CD4-positive, alpha-beta T cell (primary cell): ENCODE data around the gene CCDC87. TPM values are rescaled to one million over a fixed set of nuclear protein-coding genes. Genes with fewer than 3 reads are reported as not detected.

Source experiments
- ATAC-seq: fragments of 200-7000 bp; cut with Tn5 transposase; one replicate; pipeline ENCODE4 v1.10.0; 2022; ENCODE audit warnings: mild to moderate bottlenecking; ENCODE audit not compliant: poor library complexity
- CTCF ChIA-PET: fragments of 350-600 bp; sonication (Branson Sonifier 250); formaldehyde crosslinking; loops from one replicate; lab custom pipeline; 2021; ENCODE audit warnings: antibody characterized with exemption, inconsistent platforms; lab: Charles Lee
- POLR2A ChIA-PET: fragments of 350-600 bp; sonication (Branson Sonifier 250); formaldehyde crosslinking; loops from one replicate; lab custom pipeline; 2021; ENCODE audit warnings: antibody characterized with exemption, inconsistent platforms; lab: Charles Lee
- DNase-seq, 14 experiments: peaks; one replicate each; pipeline ENCODE4 v3.0.0-alpha.2; 2013 to 2020; ENCODE audit warnings: mixed read lengths in 2 of 14
- H3K27ac ChIP-seq, 2 donors: one replicate each; pipeline versions ENCODE4 v1.5.1 to v1.7.0; 2013; ENCODE audit warnings: low read length in 2 of 2, low read depth in 1 of 2, mild to moderate bottlenecking in 1 of 2
- H3K27me3 ChIP-seq, 2 experiments: 1 replicate in 1 of 2; 2 replicates in 1 of 2; pipeline versions ENCODE4 v1.6.1 to v1.7.0; 2013; ENCODE audit warnings: low read length in 2 of 2, control low read depth in 1 of 2, mild to moderate bottlenecking in 1 of 2, moderate library complexity in 1 of 2; ENCODE audit not compliant: insufficient read depth in 2 of 2, control insufficient read depth in 1 of 2
- H3K36me3 ChIP-seq: one replicate; pipeline ENCODE4 v1.6.1; 2013; ENCODE audit warnings: low read length, control low read depth; ENCODE audit not compliant: insufficient read depth
- H3K4me1 ChIP-seq: one replicate; pipeline ENCODE4 v1.6.1; 2013; ENCODE audit warnings: low read length, control low read depth; ENCODE audit not compliant: insufficient read depth
- H3K4me3 ChIP-seq: one replicate; pipeline ENCODE4 v1.5.1; 2013; ENCODE audit warnings: mild to moderate bottlenecking, low read length, moderate library complexity
- H3K9me3 ChIP-seq, 2 experiments: 1 replicate in 1 of 2; 2 replicates in 1 of 2; pipeline versions ENCODE4 v1.6.1 to v1.7.0; 2013; ENCODE audit warnings: low read length in 2 of 2, mild to moderate bottlenecking in 2 of 2, control low read depth in 1 of 2, moderate library complexity in 1 of 2; ENCODE audit not compliant: control insufficient read depth in 1 of 2, insufficient read depth in 1 of 2
- H3K27ac Mint-ChIP-seq: one replicate; pipeline ENCODE4 v1.8.0; 2020; ENCODE audit warnings: mixed read lengths
- H3K27me3 Mint-ChIP-seq: one replicate; pipeline ENCODE4 v1.8.0; 2021; ENCODE audit warnings: mixed read lengths
- H3K36me3 Mint-ChIP-seq: one replicate; pipeline ENCODE4 v1.8.0; 2021; ENCODE audit warnings: low read depth, mixed read lengths
- H3K4me1 Mint-ChIP-seq: one replicate; pipeline ENCODE4 v1.8.0; 2021; ENCODE audit warnings: low read depth, mixed read lengths
- H3K4me3 Mint-ChIP-seq: one replicate; pipeline ENCODE4 v1.8.0; 2020; ENCODE audit warnings: mild to moderate bottlenecking, mixed read lengths
- H3K9me3 Mint-ChIP-seq: one replicate; pipeline ENCODE4 v1.8.0; 2020; ENCODE audit warnings: mixed read lengths
- intact Hi-C, 2 experiments: fragments of 100-400 bp; cut with DNase I in 1 of 2; cut with micrococcal nuclease in 1 of 2; formaldehyde crosslinking; loops; one replicate each; pipeline versions ENCODE4 v1.15.1 to v1.9.0; 2023 to 2025; cut with DNase I, micrococcal nuclease
- total RNA-seq, 174 experiments: library from RNA in 2 of 174; stranded (reverse) in 2 of 174; gene quantifications; one replicate each; pipeline ENCODE4 v1.2.3 and lab custom pipeline; 2021 to 2026
- TF ChIP-seq, protein P1 (sequence below): fragments of 200-600 bp; IDR thresholded peaks from one replicate; pipeline ENCODE4 v1.8.0; 2022; ENCODE audit warnings: antibody characterized with exemption, mild to moderate bottlenecking

Gene CCDC87
- total RNA-seq, 2 experiments from 2014 or later = 0.22 to 0.25 TPM

DNA sequence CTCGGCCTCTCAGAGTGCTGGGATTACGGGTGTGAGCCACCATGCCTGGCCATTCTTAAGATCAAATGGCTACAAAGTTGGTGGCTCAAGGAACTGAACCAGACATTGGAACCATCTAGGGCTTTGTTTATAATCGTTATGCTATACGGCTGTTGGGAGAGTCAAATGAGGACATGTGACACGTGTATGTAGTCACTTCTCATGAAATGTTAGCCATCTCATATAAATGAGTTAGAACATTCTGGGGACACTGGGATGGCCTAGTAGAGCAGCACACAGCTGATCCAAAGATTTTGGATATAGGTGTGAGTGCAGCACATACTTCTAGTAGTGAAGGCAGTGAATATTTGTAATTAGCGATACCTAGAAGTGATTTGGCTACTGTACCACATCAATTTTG lies 39.0 kb upstream of the CCDC87 start:
- ATAC-seq (no peak), DNase-seq (no peak)
- Mint-ChIP-seq H3K9me3 (no peaks in the 10 kb centered on the region), H3K27ac (no peak overlapping the region), H3K4me1 (peaks cover 55% of the 10 kb centered on the region), H3K4me3 (no peak overlapping the region), H3K36me3 (peaks cover 75% of the 10 kb centered on the region), H3K27me3 (no peaks in the 10 kb centered on the region)
- Histone ChIP-seq H3K27ac (no peak overlapping the region), H3K36me3 (peaks cover 42% of the 10 kb centered on the region), H3K9me3 (no peaks in the 10 kb centered on the region), H3K27me3 (no peaks in the 10 kb centered on the region), H3K4me3 (no peak overlapping the region), H3K4me1 (peaks cover 44% of the 10 kb centered on the region)
- intact Hi-C loops = no loop called here
- ChIA-PET POLR2A (interaction anchor here (0.6 to 15.8 kb wide), 3 partner anchors 8 to 15 kb away, joined by 3 to 511 read pairs (median 5); partner anchors contain the start of gene RBM14), CTCF (interaction anchor here (1.7 kb wide), 1 partner anchor 47 kb away, joined by 5 read pairs; no protein-coding TSS in a partner anchor)
- TF ChIP-seq, protein P1, sequence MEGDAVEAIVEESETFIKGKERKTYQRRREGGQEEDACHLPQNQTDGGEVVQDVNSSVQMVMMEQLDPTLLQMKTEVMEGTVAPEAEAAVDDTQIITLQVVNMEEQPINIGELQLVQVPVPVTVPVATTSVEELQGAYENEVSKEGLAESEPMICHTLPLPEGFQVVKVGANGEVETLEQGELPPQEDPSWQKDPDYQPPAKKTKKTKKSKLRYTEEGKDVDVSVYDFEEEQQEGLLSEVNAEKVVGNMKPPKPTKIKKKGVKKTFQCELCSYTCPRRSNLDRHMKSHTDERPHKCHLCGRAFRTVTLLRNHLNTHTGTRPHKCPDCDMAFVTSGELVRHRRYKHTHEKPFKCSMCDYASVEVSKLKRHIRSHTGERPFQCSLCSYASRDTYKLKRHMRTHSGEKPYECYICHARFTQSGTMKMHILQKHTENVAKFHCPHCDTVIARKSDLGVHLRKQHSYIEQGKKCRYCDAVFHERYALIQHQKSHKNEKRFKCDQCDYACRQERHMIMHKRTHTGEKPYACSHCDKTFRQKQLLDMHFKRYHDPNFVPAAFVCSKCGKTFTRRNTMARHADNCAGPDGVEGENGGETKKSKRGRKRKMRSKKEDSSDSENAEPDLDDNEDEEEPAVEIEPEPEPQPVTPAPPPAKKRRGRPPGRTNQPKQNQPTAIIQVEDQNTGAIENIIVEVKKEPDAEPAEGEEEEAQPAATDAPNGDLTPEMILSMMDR = no peak

DNA sequence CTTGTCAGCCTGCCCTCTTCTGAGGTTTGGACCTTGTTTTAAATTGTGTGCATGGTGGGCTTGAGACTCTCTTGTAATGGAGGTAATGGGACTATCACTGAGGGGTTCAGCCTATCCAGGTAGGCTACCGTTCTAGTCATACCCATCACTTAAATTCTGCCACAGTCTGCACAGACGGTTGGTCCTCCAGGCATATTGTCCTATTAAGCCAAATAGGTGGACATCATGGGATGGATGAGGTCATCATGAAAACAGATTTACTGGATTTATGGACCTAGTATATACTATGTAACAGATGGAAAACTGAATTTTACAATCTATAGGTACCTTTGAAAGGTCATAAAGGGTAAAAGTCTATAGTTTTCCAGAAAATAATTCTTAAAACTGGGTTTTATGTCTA lies 36.5 kb upstream of the CCDC87 start:
- Histone ChIP-seq H3K4me1 (peaks cover 57% of the 10 kb centered on the region), H3K27ac (no peak overlapping the region), H3K27me3 (no peaks in the 10 kb centered on the region), H3K9me3 (no peaks in the 10 kb centered on the region), H3K36me3 (peaks cover 65% of the 10 kb centered on the region), H3K4me3 (no peak overlapping the region)
- DNase-seq = no peak
- peaks cover 87% of the 10 kb centered on the region for H3K36me3 Mint-ChIP-seq
- no peak overlapping the region for H3K4me3 Mint-ChIP-seq
- POLR2A ChIA-PET = interaction anchor here (0.7 to 16.0 kb wide), 2 partner anchors 10 to 13 kb away, joined by 5 to 511 read pairs; partner anchors contain the start of genes RBM14 and RBM4
- no peak for ATAC-seq
- H3K4me1 Mint-ChIP-seq = peaks cover 59% of the 10 kb centered on the region
- no peaks in the 10 kb centered on the region for H3K9me3 Mint-ChIP-seq
- intact Hi-C loops = no loop called here
- H3K27me3 Mint-ChIP-seq = no peaks in the 10 kb centered on the region
- CTCF ChIA-PET = no interaction called here
- TF ChIP-seq, protein P1 = no peak
- no peak overlapping the region for H3K27ac Mint-ChIP-seq

DNA sequence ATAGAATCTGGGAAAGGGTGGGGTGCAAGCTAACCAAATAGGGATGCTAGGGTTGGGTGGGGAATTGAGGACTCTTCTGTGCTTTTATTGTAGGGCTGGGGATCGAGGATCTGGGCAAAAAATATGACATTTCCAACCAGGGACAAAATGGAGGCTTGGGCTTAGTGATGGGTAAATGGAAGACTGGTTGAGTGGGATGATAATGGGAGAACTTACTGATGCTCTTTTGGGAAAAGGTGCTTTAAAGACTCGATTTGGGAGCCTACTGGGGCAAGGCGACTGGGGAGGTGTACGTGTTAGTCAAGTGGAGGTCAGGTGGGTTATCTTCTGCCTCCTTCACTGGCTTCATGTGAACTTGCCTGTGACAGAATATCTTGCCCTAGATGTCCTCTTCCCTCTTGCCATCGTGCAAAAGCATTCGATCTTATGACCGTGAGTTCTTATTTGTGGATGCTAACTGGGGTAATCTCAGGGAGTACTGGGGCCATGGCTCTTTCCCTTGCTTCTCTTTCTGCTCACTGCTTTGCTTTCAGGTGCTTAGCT lies 35.3 kb upstream of the CCDC87 start:
- ATAC-seq (no peak), DNase-seq (no peak)
- intact Hi-C loops = no loop called here
- Histone ChIP-seq H3K27ac (no peak overlapping the region), H3K4me1 (peaks cover 63% of the 10 kb centered on the region), H3K36me3 (peaks cover 77% of the 10 kb centered on the region), H3K4me3 (no peak overlapping the region), H3K9me3 (no peaks in the 10 kb centered on the region), H3K27me3 (no peaks in the 10 kb centered on the region)
- no peak overlapping the region for H3K4me3 Mint-ChIP-seq
- ChIA-PET CTCF (no interaction called here), POLR2A (interaction anchor here (16.0 kb wide), 1 partner anchor 12 kb away, joined by 511 read pairs; the partner anchor contains the start of gene RBM4)
- TF ChIP-seq, protein P1 = no peak
- peaks cover 92% of the 10 kb centered on the region for H3K36me3 Mint-ChIP-seq
- peaks cover 67% of the 10 kb centered on the region for H3K4me1 Mint-ChIP-seq
- H3K27ac Mint-ChIP-seq = peak overlapping the region; percentile 48
- H3K27me3 Mint-ChIP-seq = no peaks in the 10 kb centered on the region
- H3K9me3 Mint-ChIP-seq = no peaks in the 10 kb centered on the region
